Keratinocyte (primary cell): ENCODE measurements around the gene SOX14. TPM values are rescaled to one million over a fixed set of nuclear protein-coding genes. Genes with fewer than 3 reads are reported as not detected.

ENCODE experiments used
- DNase-seq: peaks from one replicate; pipeline ENCODE4 v3.0.0-alpha.2; 2011; ENCODE audit warnings: low read depth, missing footprints, low spot score
- FAIRE-seq: peaks from 2 replicates; lab custom pipeline; 2011; peaks lifted over from hg19 to GRCh38; lab: Jason Lieb, UNC
- H2AFZ ChIP-seq: 2 replicates; pipeline ENCODE4 v1.6.0; 2012; ENCODE audit warnings: low read length, control low read depth, inconsistent platforms; ENCODE audit not compliant: control insufficient read depth
- H3K27ac ChIP-seq: 2 replicates; pipeline ENCODE4 v1.5.1; 2011; ENCODE audit warnings: low read length; ENCODE audit not compliant: control insufficient read depth, insufficient read depth
- H3K27me3 ChIP-seq: 3 replicates; pipeline ENCODE4 v1.6.0; 2011; ENCODE audit warnings: low read length; ENCODE audit not compliant: control insufficient read depth, insufficient read depth; ENCODE audit errors: extremely low read depth
- H3K36me3 ChIP-seq, 2 experiments: 2 replicates in 1 of 2; 3 replicates in 1 of 2; pipeline ENCODE4 v1.5.1; 2011; ENCODE audit warnings: low read length in 2 of 2, mild to moderate bottlenecking in 1 of 2; ENCODE audit not compliant: control insufficient read depth in 2 of 2, insufficient read depth in 2 of 2; ENCODE audit errors: extremely low read depth in 1 of 2
- H3K4me1 ChIP-seq: 3 replicates; pipeline ENCODE4 v1.5.1; 2011; ENCODE audit warnings: low read length; ENCODE audit not compliant: control insufficient read depth, insufficient read depth; ENCODE audit errors: extremely low read depth
- H3K4me2 ChIP-seq: 3 replicates; pipeline ENCODE4 v1.6.0; 2011; ENCODE audit warnings: low read depth, low read length; ENCODE audit not compliant: control insufficient read depth, insufficient read depth; ENCODE audit errors: extremely low read depth
- H3K4me3 ChIP-seq, 3 experiments: fragments of 200-600 bp in 1 of 3; sonication (generic) in 1 of 3; 2 replicates in 2 of 3; 3 replicates in 1 of 3; pipeline ENCODE4 v1.5.1; 2011 to 2016; ENCODE audit warnings: low read length in 3 of 3, mild to moderate bottlenecking in 3 of 3, control low read depth in 2 of 3, inconsistent platforms in 1 of 3, low read depth in 1 of 3, mixed read lengths in 1 of 3, mixed run types in 1 of 3, moderate library complexity in 1 of 3; ENCODE audit not compliant: control insufficient read depth in 2 of 3, insufficient read depth in 2 of 3; ENCODE audit errors: extremely low read depth in 1 of 3
- H3K79me2 ChIP-seq: 2 replicates; pipeline ENCODE4 v1.6.0; 2012; ENCODE audit warnings: low read length; ENCODE audit not compliant: control insufficient read depth, insufficient read depth
- H3K9ac ChIP-seq: 3 replicates; pipeline ENCODE4 v1.6.0; 2011; ENCODE audit warnings: low read length; ENCODE audit not compliant: control insufficient read depth, insufficient read depth; ENCODE audit errors: extremely low read depth
- H3K9me1 ChIP-seq: 3 replicates; pipeline ENCODE4 v1.6.0; 2011; ENCODE audit warnings: low read length; ENCODE audit not compliant: control insufficient read depth, insufficient read depth; ENCODE audit errors: extremely low read depth
- H3K9me3 ChIP-seq: 2 replicates; pipeline ENCODE4 v1.5.1; 2012; ENCODE audit warnings: low read depth, low read length; ENCODE audit not compliant: control insufficient read depth
- H4K20me1 ChIP-seq: 3 replicates; pipeline ENCODE4 v1.6.0; 2011; ENCODE audit warnings: low read length; ENCODE audit not compliant: control insufficient read depth, insufficient read depth; ENCODE audit errors: extremely low read depth
- CTCF ChIP-seq, 3 experiments: IDR thresholded peaks in 1 of 3; conservative IDR thresholded peaks in 1 of 3; optimal IDR thresholded peaks in 1 of 3; 2 replicates in 2 of 3; 3 replicates in 1 of 3; pipeline versions ENCODE3 to v1.5.1; 2011; ENCODE audit warnings: low read length in 3 of 3, mild to moderate bottlenecking in 3 of 3, moderate library complexity in 2 of 3, control low read depth in 1 of 3, inconsistent platforms in 1 of 3; ENCODE audit not compliant: insufficient read depth in 2 of 3; ENCODE audit errors: extremely low read depth in 1 of 3
- EZH2 ChIP-seq: IDR thresholded peaks from one replicate; pipeline ENCODE4 v1.6.1; 2012; ENCODE audit warnings: inconsistent platforms, mild to moderate bottlenecking, low read length, moderate library complexity
- dilution Hi-C: fragments of 300-500 bp; cut with MboI; formaldehyde crosslinking; loops from one replicate; pipeline ENCODE4 v1.7.0; 2020; ENCODE audit warnings: low sequenced_read_pairs; ENCODE audit not compliant: extremely low pct_ligation_motif_present
- polyA plus RNA-seq, 5 experiments: library from polyadenylated mRNA; depleted of rRNA in 3 of 5; stranded (reverse) in 3 of 5; stranded (forward) in 1 of 5; unstranded in 1 of 5; fragments of >200 nt; gene quantifications; 1 replicate in 1 of 5; 2 replicates in 3 of 5; 3 replicates in 1 of 5; pipeline versions ENCODE4 v1.2.1 to v1.2.3, GENCODE V29; 2011 to 2012; ENCODE audit warnings: missing spikeins in 2 of 5, low read depth in 1 of 5, low replicate concordance in 1 of 5

Gene SOX14
- polyA plus RNA-seq, 1 donor (not counting 4 experiments of a cell fraction or from before 2014, with no cell fraction given), result not detected

DNA sequence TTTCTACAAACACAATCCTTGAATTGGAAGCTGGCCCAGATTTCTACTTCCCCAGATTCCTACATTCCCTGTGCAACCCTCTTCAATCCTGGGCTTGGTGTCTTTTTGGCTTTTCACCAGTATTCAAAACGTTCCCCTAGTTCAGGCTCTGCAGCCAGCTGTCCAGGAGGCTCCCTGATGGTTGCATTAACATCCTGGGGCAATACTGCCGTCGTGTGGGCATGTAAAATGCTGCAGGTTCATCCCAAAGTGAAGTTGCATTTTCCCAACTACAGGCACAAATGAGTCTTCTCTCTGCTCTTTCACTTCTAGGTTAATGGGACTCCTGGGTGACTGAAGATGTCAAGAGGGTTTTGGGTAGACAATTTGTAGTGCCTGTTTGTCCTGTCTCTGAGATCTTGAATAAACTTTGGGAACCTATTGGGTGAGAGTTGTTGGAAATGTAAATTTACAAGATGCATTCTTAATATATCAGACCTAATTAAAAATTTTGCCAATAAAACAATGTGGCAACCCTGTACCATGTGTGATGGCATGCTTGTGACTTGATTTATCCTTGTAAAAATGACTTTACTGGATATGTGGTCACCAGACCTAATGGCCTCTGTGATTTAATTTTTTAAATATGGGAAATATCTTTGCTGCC, 28.6 kb downstream of the SOX14 start:
- Histone ChIP-seq H3K9me3 (no peaks in the 10 kb centered on the region), H3K79me2 (no peaks in the 10 kb centered on the region), H4K20me1 (no peaks in the 10 kb centered on the region), H3K9ac (no peak overlapping the region), H3K4me3 (no peak overlapping the region), H2AFZ (no peak overlapping the region), H3K36me3 (no peaks in the 10 kb centered on the region), H3K27ac (no peak overlapping the region), H3K27me3 (no peaks in the 10 kb centered on the region), H3K9me1 (no peaks in the 10 kb centered on the region), H3K4me1 (no peaks in the 10 kb centered on the region), H3K4me2 (no peak overlapping the region)
- FAIRE-seq (no peak), DNase-seq (no peak)
- TF ChIP-seq EZH2 (no peak), CTCF (optimal IDR thresholded peaks at IDR 0.05 in 1 of 3, IDR thresholded peaks at IDR 0.05 in 1 of 3, conservative IDR thresholded peaks at IDR 0.05 in 1 of 3; ENCODE audit: extremely low read depth in 1 of 3, insufficient read depth in 2 of 3, low read length in 3 of 3) (peak; percentile 71 to 77 (median 75))
- dilution Hi-C loops, result no loop called here

DNA sequence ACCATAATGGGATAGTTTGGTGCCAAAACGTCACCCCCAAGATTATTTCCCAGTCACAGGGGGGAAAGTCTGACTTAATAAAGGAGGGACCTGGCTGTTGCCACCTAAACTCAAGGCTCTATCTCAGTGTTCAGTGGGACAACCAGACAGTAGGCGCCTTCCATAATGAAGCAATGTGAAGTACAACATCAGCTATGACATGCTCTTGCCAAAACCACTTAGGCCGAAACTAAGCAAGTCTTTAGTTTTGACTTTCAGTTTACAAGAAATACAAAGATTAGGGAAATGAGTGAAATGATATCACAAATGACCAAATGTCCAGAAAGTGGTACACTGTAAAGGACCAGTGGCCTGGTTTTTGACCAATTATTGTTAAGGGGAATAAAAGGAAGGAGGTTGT, 32.9 kb downstream of the SOX14 start:
- Histone ChIP-seq H3K27ac (no peak overlapping the region), H3K9me1 (no peaks in the 10 kb centered on the region), H3K9me3 (no peaks in the 10 kb centered on the region), H3K36me3 (no peaks in the 10 kb centered on the region), H2AFZ (no peak overlapping the region), H4K20me1 (no peaks in the 10 kb centered on the region), H3K4me1 (no peaks in the 10 kb centered on the region), H3K9ac (no peak overlapping the region), H3K27me3 (no peaks in the 10 kb centered on the region), H3K79me2 (no peaks in the 10 kb centered on the region), H3K4me2 (no peak overlapping the region), H3K4me3 (no peak overlapping the region)
- DNase-seq (no peak), FAIRE-seq (no peak)
- TF ChIP-seq EZH2 (no peak), CTCF (optimal IDR thresholded peaks at IDR 0.05 in 1 of 3, IDR thresholded peaks at IDR 0.05 in 1 of 3, conservative IDR thresholded peaks at IDR 0.05 in 1 of 3; ENCODE audit: extremely low read depth in 1 of 3, insufficient read depth in 2 of 3, low read length in 3 of 3) (no peak)
- dilution Hi-C loops, result no loop called here
